ENCODE results near the gene NUTM1. TPM values are rescaled to one million over a fixed set of nuclear protein-coding genes. Genes with fewer than 3 reads are reported as not detected.
A peak's percentile ranks its signal among the peaks of the same experiment; 100 is the strongest.

Gene NUTM1
- total RNA-seq, 6 donors from 2014 or later, result not detected

DNA sequence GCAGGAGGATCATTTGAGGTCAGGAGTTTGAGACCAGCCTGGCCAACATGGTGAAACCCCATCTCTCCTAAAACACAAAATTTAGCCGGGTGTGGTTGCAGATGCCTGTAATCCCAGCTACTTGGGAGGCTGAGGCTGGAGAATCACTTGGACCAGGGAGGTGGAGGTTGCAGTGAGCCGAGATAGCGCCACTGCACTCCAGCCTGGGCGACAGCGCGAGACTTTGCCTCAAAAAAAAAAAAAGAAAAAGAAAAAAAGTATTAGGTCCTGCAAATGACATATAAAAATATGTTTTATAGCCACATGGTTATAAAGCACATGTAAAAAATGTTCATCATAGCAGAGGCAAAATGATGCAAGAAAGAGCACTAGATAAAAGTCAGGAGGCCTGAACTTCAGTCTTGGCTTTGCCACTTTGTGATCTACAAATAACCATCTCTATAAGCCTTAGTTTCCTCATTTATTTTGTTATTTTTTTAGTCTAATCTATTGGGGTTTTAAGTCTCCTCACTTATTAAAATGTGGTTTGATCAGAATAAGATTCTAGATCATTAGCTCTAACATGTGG is 10.5 kb upstream of the NUTM1 start:
- Histone ChIP-seq H3K27ac (peak overlapping the region in 1 of 4 donors; percentile 96), H3K4me3 (no peak overlapping the region), H3K27me3 (no peaks in the 10 kb centered on the region), H3K9me3 (no peaks in the 10 kb centered on the region), H3K36me3 (no peaks in the 10 kb centered on the region), H3K4me1 (peaks cover 18 to 41% (median 29%) of the 10 kb centered on the region in 4 donors)
- DNase-seq, result no peak
- WGBS, 2 donors, result 92 to 98% methylated on average over 6 of the region's 6 CpGs
- no peak for ATAC-seq (ENCODE audit: low FRiP score in 2 of 2)
- TF ChIP-seq, protein P1, sequence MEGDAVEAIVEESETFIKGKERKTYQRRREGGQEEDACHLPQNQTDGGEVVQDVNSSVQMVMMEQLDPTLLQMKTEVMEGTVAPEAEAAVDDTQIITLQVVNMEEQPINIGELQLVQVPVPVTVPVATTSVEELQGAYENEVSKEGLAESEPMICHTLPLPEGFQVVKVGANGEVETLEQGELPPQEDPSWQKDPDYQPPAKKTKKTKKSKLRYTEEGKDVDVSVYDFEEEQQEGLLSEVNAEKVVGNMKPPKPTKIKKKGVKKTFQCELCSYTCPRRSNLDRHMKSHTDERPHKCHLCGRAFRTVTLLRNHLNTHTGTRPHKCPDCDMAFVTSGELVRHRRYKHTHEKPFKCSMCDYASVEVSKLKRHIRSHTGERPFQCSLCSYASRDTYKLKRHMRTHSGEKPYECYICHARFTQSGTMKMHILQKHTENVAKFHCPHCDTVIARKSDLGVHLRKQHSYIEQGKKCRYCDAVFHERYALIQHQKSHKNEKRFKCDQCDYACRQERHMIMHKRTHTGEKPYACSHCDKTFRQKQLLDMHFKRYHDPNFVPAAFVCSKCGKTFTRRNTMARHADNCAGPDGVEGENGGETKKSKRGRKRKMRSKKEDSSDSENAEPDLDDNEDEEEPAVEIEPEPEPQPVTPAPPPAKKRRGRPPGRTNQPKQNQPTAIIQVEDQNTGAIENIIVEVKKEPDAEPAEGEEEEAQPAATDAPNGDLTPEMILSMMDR (IDR thresholded peaks at IDR 0.05), result no peak
- TF ChIP-seq POLR2A (IDR thresholded peaks at IDR 0.05) (no peak), EP300 (IDR thresholded peaks at IDR 0.05) (no peak), POLR2AphosphoS5 (IDR thresholded peaks at IDR 0.05) (no peak)

DNA sequence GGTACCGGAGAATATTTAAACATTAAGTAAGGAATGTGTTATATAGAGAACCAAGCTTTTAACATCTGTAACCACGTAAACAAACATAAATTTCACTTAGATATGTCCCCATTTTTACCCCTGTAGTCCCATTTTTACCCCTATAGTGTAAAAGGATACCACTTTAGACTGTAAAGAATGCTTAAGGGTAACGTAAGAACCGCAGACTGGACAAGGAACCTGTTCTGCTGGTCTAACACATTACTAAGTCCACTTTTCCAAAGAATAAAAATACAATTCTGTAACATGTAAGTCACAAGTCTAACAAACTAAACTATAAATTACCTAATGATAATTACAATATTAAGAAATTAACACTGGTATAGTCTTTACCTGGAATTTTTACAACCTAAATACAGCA is 8.4 kb upstream of the NUTM1 start:
- Histone ChIP-seq H3K27ac (peak overlapping the region; percentile 70 to 97 (median 94)), H3K27me3 (no peaks in the 10 kb centered on the region), H3K36me3 (peaks cover 0 to 5% (median 0%) of the 10 kb centered on the region in 4 donors), H3K4me1 (peaks cover 23 to 47% (median 31%) of the 10 kb centered on the region in 4 donors), H3K4me3 (peak overlapping the region in 3 of 4 donors; percentile 7 to 98 (median 8)), H3K9me3 (no peaks in the 10 kb centered on the region)
- TF ChIP-seq EP300 (IDR thresholded peaks at IDR 0.05) (no peak), POLR2AphosphoS5 (IDR thresholded peaks at IDR 0.05) (no peak), POLR2A (IDR thresholded peaks at IDR 0.05) (no peak)
- TF ChIP-seq, protein P1 (IDR thresholded peaks at IDR 0.05), result no peak
- DNase-seq (no peak), ATAC-seq (ENCODE audit: low FRiP score in 2 of 2) (no peak)
- 52 to 55% methylated on average over 4 of the region's 4 CpGs for WGBS, 2 donors

DNA sequence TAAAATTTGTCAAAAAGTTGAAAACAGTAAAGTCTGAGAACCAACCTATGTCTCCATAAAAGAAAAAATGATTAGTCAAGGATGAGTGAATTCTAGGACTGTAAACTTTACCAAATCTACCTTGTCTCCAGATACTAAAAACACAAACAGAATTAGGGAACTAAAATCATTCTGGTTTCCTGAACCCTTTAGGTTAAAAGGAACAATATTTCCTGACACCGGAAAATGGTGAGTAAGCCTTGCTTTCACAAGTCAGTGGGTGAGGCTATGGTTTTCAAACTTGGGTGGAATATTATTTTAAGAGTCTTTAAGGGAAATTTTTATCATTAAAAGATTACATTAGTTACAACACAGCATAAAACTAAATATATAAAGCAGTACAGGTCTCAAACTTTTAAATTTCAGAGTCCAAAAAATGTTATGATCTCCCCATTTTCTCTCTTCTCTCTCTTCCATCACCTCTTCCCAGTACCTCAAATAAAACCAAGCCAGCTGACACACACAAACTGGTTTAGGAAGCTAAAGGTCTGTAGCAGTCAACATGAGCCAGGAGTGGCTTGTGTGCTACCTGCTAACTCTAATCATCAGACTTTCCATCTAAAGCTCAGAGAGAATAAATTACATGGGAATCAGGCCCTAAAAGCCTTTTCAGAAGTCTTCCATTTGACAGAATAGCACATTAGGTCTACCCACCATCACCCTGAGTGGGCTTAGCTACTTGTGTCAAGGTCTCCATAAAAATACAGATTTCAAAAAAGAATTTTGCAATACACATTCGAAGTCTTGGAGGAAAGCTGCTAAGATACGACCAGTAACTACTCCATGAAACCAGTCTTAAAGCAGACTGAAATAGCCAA is 7.7 kb upstream of the NUTM1 start:
- Histone ChIP-seq H3K9me3 (no peaks in the 10 kb centered on the region), H3K36me3 (peaks cover 0 to 8% (median 0%) of the 10 kb centered on the region in 4 donors), H3K27ac (peak overlapping the region; percentile 91 to 97 (median 94)), H3K27me3 (no peaks in the 10 kb centered on the region), H3K4me3 (peak overlapping the region in 3 of 4 donors; percentile 7 to 98 (median 96)), H3K4me1 (peaks cover 23 to 47% (median 31%) of the 10 kb centered on the region in 4 donors)
- no peak for TF ChIP-seq POLR2A (IDR thresholded peaks at IDR 0.05)
- TF ChIP-seq POLR2AphosphoS5 (IDR thresholded peaks at IDR 0.05), result no peak
- TF ChIP-seq, protein P1 (IDR thresholded peaks at IDR 0.05), result no peak
- no peak for TF ChIP-seq EP300 (IDR thresholded peaks at IDR 0.05)
- WGBS, 2 donors, result 46 to 59% methylated on average over 3 of the region's 3 CpGs
- DNase-seq (no peak), ATAC-seq (ENCODE audit: low FRiP score in 2 of 2) (no peak)

DNA sequence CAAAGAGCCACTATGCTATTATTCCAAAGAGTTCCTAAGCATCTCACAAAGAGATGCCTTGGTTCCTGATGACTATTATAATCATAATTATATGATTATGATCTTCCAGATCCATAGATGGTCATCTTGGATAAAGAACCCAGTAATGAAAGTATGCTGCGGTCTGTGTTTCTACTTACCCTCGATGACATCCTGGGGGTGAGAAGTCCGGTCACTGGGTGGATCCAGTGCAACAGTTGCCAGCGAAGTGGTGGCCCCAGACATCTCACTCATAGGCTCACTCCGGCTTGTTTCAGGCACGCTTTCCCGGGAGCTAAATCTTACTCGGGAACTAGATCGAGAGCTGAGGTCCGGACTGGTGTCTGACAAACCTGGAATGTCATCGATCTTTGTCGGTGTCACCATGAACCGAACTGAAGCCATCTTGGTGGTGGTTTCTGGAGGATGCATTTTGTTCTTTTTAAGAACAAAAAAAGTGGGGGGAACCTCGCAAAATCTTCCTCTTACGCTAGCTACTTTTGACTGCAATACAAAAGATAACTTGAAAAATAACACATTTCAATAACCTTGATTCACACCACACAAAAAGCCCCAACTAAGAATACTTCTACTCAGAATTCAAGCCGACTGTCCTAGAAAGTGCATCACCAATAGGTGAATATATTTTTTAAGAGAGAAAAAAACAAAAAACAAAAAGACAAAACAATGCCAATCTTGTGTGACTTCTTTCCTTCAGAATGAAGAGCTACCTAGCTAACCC is 6.7 kb upstream of the NUTM1 start:
- H3K4me1 ChIP-seq, result peaks cover 24 to 50% (median 34%) of the 10 kb centered on the region in 4 donors
- peak overlapping the region; percentile 91 to 97 (median 94) for H3K27ac ChIP-seq
- WGBS, 2 donors, result 76 to 81% methylated on average over 16 of the region's 16 CpGs
- no peaks in the 10 kb centered on the region for H3K27me3 ChIP-seq
- H3K9me3 ChIP-seq, result no peaks in the 10 kb centered on the region
- peaks cover 0 to 17% (median 1%) of the 10 kb centered on the region in 4 donors for H3K36me3 ChIP-seq
- peak overlapping the region in 3 of 4 donors; percentile 90 to 98 (median 96) for H3K4me3 ChIP-seq
- no peak for DNase-seq
- TF ChIP-seq, protein P1 (IDR thresholded peaks at IDR 0.05), result no peak
- TF ChIP-seq POLR2A (IDR thresholded peaks at IDR 0.05), result no peak
- TF ChIP-seq POLR2AphosphoS5 (IDR thresholded peaks at IDR 0.05), result peak in 1 of 2 donors; percentile 25
- no peak for TF ChIP-seq EP300 (IDR thresholded peaks at IDR 0.05)
- ATAC-seq (ENCODE audit: low FRiP score in 2 of 2), result no peak

All from upper lobe of left lung (tissue), 6 donors.